Common myeloid progenitor, CD34-positive (primary cell): ENCODE results near the gene SIDT2.

ENCODE experiments used
- CTCF ChIA-PET: fragments of 350-600 bp; sonication (Branson Sonifier 250); formaldehyde crosslinking; loops from one replicate; lab custom pipeline; 2021; ENCODE audit warnings: antibody characterized with exemption; lab: Charles Lee
- POLR2A ChIA-PET: fragments of 350-600 bp; sonication (Branson Sonifier 250); formaldehyde crosslinking; loops from one replicate; lab custom pipeline; 2021; ENCODE audit warnings: antibody characterized with exemption; lab: Charles Lee
- DNase-seq, 3 donors: peaks; one replicate each; pipeline versions ENCODE4 v3.0.0 to v3.0.0-alpha.2; 2013
- H3K27ac ChIP-seq, 2 experiments: 1 replicate in 1 of 2; 2 replicates in 1 of 2; pipeline ENCODE4 v1.7.0; 2013; ENCODE audit warnings: inconsistent platforms in 2 of 2, low read length in 2 of 2, mild to moderate bottlenecking in 2 of 2, low read depth in 1 of 2, moderate library complexity in 1 of 2; ENCODE audit not compliant: severe bottlenecking in 2 of 2, insufficient read depth in 1 of 2, poor library complexity in 1 of 2
- H3K27me3 ChIP-seq, 5 experiments: replicated peaks in 2 of 5; 1 replicate in 3 of 5; 2 replicates in 2 of 5; pipeline versions ENCODE4 v1.6.1 to v1.7.0; 2013; ENCODE audit warnings: low read length in 4 of 5, mild to moderate bottlenecking in 2 of 5, moderate library complexity in 2 of 5, inconsistent platforms in 1 of 5; ENCODE audit not compliant: insufficient read depth in 5 of 5, control insufficient read depth in 4 of 5
- H3K36me3 ChIP-seq, 4 experiments: 1 replicate in 2 of 4; 2 replicates in 2 of 4; pipeline versions ENCODE4 v1.6.1 to v1.7.0; 2013; ENCODE audit warnings: low read length in 3 of 4, control low read depth in 1 of 4, mild to moderate bottlenecking in 1 of 4; ENCODE audit not compliant: control insufficient read depth in 4 of 4, insufficient read depth in 4 of 4
- H3K4me1 ChIP-seq, 4 experiments: 1 replicate in 3 of 4; 2 replicates in 1 of 4; pipeline versions ENCODE4 v1.6.1 to v1.7.1; 2013; ENCODE audit warnings: low read length in 3 of 4, mild to moderate bottlenecking in 3 of 4, control low read depth in 1 of 4, inconsistent platforms in 1 of 4, moderate library complexity in 1 of 4; ENCODE audit not compliant: control insufficient read depth in 4 of 4, insufficient read depth in 4 of 4; ENCODE audit errors: control extremely low read depth in 1 of 4
- H3K4me3 ChIP-seq, 7 experiments: 1 replicate in 4 of 7; 2 replicates in 3 of 7; pipeline versions ENCODE4 v1.5.1 to v1.7.0; 2013; ENCODE audit warnings: mild to moderate bottlenecking in 7 of 7, low read length in 6 of 7, moderate library complexity in 6 of 7, inconsistent platforms in 2 of 7, low read depth in 2 of 7, control low read depth in 1 of 7; ENCODE audit not compliant: insufficient read depth in 4 of 7, control insufficient read depth in 1 of 7; ENCODE audit errors: extremely low read depth in 1 of 7
- H3K9me3 ChIP-seq, 5 experiments: 1 replicate in 4 of 5; 2 replicates in 1 of 5; pipeline versions ENCODE4 v1.6.1 to v1.7.1; 2013; ENCODE audit warnings: low read length in 4 of 5, mild to moderate bottlenecking in 2 of 5, inconsistent platforms in 1 of 5, low read depth in 1 of 5, moderate library complexity in 1 of 5; ENCODE audit not compliant: control insufficient read depth in 4 of 5, insufficient read depth in 2 of 5; ENCODE audit errors: control extremely low read depth in 1 of 5
- WGBS: methylation state at CpG from one replicate; pipeline ENCODE4 v1.1.5; 2013; ENCODE audit not compliant: insufficient coverage; 5-methylcytosine and 5-hydroxymethylcytosine counted together

SIDT2 gene

DNA sequence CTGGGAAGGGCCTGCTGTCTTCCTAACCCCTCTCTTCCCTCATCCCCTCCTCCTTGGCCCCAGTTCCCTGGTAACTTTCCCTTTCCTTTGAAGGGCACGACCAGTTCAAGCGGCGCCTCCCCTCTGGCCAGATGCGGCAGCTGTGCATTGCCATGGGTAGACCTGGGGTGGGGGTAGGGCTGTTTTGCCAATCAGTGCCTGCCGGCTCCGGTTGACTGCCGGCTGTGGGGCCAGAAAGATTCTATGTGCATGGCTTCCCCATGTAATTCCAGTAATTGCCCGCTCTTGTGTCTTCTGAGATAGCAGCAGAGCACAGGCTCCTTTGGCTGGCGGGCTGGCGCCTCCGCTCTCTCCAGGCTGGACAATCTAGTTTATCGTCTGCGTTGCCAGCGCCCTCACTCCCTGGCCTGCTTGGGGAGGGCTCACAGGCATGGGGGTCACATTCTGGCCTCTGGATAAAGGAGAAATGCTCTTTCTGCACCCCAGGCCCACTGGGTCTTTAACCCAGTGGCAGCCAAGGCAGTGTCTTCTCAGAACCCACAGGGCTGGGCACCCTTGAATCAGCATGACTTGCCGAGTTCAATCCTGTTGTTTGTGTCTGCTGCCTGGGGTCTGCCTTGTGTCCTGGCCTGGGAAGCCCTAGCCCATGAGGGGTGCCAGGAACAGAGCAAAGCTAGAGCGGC, 9.4 kb downstream of the SIDT2 start:
- no peak for DNase-seq
- ChIA-PET CTCF (interaction anchor here (1.3 kb wide), 1 partner anchor 24 kb away, joined by 4 read pairs; no protein-coding TSS in a partner anchor), POLR2A (no interaction called here)
- no peak overlapping the region for H3K27ac ChIP-seq
- H3K36me3 ChIP-seq = peaks cover 3 to 47% (median 10%) of the 10 kb centered on the region in 4 experiments
- H3K4me3 ChIP-seq = no peak overlapping the region
- no peaks in the 10 kb centered on the region for H3K27me3 ChIP-seq
- WGBS = 98% methylated on average over 14 of the region's 16 CpGs
- H3K4me1 ChIP-seq = no peaks in the 10 kb centered on the region
- no peaks in the 10 kb centered on the region for H3K9me3 ChIP-seq

DNA sequence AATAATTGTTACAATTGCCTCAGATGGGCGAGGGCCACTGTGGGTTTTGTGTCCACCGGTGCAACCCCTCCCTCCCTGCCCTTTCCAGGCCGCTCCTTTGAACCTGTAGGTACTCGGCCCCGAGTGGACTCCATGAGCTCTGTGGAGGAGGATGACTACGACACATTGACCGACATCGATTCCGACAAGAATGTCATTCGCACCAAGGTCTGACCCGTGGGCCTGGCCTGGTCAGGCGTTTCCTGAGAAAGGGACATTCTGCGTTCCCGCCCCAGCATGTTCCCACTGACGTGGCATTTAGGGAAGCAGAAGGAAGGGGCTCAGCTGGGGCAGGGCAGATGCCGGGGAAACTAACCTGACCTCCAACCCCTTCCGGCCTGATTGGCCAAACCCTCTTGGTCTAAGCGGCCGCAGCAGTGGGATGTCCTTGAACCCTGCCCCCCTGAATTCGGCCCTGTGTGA, 10.1 kb downstream of the SIDT2 start:
- peaks cover 3 to 46% (median 13%) of the 10 kb centered on the region in 4 experiments for H3K36me3 ChIP-seq

DNA sequence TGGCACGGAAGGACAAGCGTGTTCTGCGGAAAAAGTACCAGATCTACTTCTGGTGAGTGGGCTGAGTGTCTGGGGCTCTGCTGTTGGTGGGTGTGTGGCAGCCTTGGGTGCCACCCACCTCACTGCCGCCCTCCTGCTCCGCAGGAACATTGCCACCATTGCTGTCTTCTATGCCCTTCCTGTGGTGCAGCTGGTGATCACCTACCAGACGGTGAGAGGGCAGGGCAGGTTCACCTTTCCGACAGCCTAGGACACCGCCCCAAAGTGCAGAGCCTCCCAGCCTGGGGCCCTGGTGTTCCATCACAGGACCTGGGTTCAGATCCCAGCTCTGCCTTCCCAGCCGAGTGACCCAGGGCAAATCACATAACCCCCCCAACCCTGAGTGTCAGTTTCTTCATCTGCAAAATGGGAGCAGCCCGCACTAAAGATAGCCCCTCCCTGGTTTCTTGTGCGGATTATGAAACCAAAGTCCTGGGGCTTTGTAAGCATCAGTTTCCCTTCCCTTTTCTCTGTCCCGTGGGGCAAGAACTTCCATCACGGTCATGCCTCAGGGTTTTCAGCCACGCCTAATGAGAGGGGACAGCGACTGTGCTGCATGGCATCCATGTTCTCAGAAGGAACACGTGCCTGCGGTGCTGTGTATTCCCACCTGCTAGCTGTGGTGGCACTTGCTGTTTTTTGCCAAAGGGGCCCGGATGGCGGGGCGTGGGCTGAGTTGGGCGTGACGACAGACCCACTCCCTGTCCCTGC, 10.8 kb downstream of the SIDT2 start:
- 96% methylated on average over 17 of the region's 22 CpGs for WGBS
- ChIA-PET POLR2A (no interaction called here), CTCF (interaction anchor here (1.3 kb wide), 1 partner anchor 22 kb away, joined by 4 read pairs; no protein-coding TSS in a partner anchor)
- H3K4me3 ChIP-seq = no peak overlapping the region
- peaks cover 3 to 43% (median 13%) of the 10 kb centered on the region in 4 experiments for H3K36me3 ChIP-seq
- no peaks in the 10 kb centered on the region for H3K4me1 ChIP-seq
- peak in 2 of 3 donors; percentile 34 to 43 for DNase-seq
- no peaks in the 10 kb centered on the region for H3K9me3 ChIP-seq
- no peak overlapping the region for H3K27ac ChIP-seq
- no peaks in the 10 kb centered on the region for H3K27me3 ChIP-seq

More for the DNA sequence above, 10.1 kb downstream of the SIDT2 start:
- ChIA-PET POLR2A (no interaction called here), CTCF (interaction anchor here (1.3 kb wide), 1 partner anchor 23 kb away, joined by 4 read pairs; no protein-coding TSS in a partner anchor)
- no peaks in the 10 kb centered on the region for H3K27me3 ChIP-seq
- DNase-seq = no peak
- no peaks in the 10 kb centered on the region for H3K9me3 ChIP-seq
- no peaks in the 10 kb centered on the region for H3K4me1 ChIP-seq
- 86% methylated on average over 19 of the region's 20 CpGs for WGBS
- no peak overlapping the region for H3K27ac ChIP-seq
- H3K4me3 ChIP-seq = no peak overlapping the region

DNA sequence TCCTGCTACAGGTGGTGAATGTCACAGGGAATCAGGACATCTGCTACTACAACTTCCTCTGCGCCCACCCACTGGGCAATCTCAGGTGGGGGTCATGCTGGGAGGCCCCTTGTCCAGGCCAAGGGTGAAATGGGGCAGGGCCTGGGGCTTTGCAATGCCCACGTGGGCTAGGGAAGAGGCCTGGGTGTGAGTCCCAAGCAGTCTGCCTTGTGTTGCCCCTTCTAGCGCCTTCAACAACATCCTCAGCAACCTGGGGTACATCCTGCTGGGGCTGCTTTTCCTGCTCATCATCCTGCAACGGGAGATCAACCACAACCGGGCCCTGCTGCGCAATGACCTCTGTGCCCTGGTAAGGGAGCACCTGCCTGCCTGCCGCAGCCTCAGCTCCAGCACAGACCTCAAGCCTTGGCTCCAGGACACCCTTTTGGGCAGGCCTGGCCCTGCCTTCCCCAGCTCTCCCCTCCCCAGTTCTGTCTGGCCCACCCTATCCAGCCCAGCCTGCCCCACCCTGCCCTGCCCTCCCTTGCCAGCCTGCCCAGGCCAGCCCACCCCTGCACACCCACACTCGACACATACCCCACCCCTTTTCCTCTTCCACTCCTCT, 11.5 kb downstream of the SIDT2 start:
- H3K9me3 ChIP-seq = no peaks in the 10 kb centered on the region
- ChIA-PET CTCF (interaction anchor here (7.7 kb wide), 1 partner anchor 9 kb away, joined by 59 read pairs; the partner anchor contains the start of gene SIDT2), POLR2A (no interaction called here)
- H3K27ac ChIP-seq = no peak overlapping the region
- no peaks in the 10 kb centered on the region for H3K27me3 ChIP-seq
- H3K4me1 ChIP-seq = no peaks in the 10 kb centered on the region
- H3K36me3 ChIP-seq = peaks cover 3 to 44% (median 13%) of the 10 kb centered on the region in 4 experiments
- H3K4me3 ChIP-seq = no peak overlapping the region
- WGBS = 91% methylated on average over 7 of the region's 8 CpGs
- no peak for DNase-seq

DNA sequence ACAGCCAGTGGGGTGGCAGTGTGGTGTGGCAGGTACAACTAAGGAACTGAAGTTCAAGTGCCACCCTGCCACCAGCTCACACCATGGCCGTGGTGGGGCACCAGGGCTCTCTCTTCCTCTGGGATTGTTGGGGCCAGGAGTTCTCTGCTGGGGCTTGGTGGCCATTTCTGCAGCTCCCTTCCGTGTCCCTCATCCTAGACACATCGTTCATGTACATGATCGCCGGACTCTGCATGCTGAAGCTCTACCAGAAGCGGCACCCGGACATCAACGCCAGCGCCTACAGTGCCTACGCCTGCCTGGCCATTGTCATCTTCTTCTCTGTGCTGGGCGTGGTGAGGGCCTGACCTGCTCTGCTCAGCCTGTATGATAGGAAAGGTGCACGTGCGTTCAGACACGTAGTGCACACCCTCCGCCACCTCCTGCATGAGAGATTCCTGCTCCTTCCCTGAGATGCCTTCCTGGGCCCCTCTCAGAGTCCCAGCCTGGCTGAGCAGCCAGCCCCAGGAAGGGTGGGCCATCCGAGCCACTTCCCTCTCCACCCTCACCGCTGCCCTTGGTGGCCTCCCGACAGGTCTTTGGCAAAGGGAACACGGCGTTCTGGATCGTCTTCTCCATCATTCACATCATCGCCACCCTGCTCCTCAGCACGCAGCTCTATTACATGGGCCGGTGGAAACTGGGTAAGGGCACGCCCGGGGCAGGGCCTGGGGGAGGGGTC, 13.3 kb downstream of the SIDT2 start:
- Histone ChIP-seq H3K9me3 (no peaks in the 10 kb centered on the region), H3K36me3 (peaks cover 3 to 48% (median 13%) of the 10 kb centered on the region in 4 experiments), H3K4me1 (no peaks in the 10 kb centered on the region), H3K4me3 (no peak overlapping the region), H3K27ac (no peak overlapping the region), H3K27me3 (no peaks in the 10 kb centered on the region)
- CTCF ChIA-PET = interaction anchor here (7.7 kb wide), 1 partner anchor 11 kb away, joined by 59 read pairs; the partner anchor contains the start of gene SIDT2
- DNase-seq = no peak
- WGBS = 96% methylated on average over 23 of the region's 26 CpGs
- POLR2A ChIA-PET = no interaction called here

DNA sequence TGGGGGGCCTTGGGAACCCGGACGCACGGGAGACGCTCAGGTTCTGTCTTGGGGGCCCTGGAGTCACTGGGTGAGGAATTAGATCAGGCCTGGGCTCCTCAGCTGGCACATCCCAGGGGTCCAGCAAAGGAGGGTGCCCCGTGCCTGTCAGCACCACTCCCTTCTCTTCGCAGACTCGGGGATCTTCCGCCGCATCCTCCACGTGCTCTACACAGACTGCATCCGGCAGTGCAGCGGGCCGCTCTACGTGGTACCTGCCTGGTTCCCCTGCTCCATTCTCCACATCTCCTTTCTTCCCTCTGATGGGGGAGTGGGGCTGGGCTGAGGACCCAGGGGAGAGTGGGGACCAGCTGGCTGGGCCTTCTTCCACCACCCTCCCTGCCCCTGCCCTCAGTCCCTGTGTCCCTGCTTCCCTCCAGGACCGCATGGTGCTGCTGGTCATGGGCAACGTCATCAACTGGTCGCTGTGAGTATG, 13.9 kb downstream of the SIDT2 start:
- Histone ChIP-seq H3K27me3 (no peaks in the 10 kb centered on the region), H3K9me3 (no peaks in the 10 kb centered on the region), H3K36me3 (peaks cover 3 to 44% (median 13%) of the 10 kb centered on the region in 4 experiments), H3K4me1 (no peaks in the 10 kb centered on the region), H3K27ac (no peak overlapping the region), H3K4me3 (no peak overlapping the region)
- CTCF ChIA-PET = interaction anchor here (7.7 kb wide), 1 partner anchor 11 kb away, joined by 59 read pairs; the partner anchor contains the start of gene SIDT2
- DNase-seq = no peak
- POLR2A ChIA-PET = no interaction called here
- 94% methylated on average over 6 of the region's 17 CpGs for WGBS
